Fibroblast of skin of left biceps (primary cell): ENCODE data around the gene MALL.
"Not testable (repeated sequence)": the region's sequence is repeated elsewhere in the genome, so short reads cannot be mapped to it uniquely, and the experiment has no call there.

Source experiments
- DNase-seq, 2 experiments: peaks; one replicate each; pipeline ENCODE4 v3.0.0-alpha.2; 2013; ENCODE audit warnings: low read depth in 2 of 2

The MALL gene

DNA sequence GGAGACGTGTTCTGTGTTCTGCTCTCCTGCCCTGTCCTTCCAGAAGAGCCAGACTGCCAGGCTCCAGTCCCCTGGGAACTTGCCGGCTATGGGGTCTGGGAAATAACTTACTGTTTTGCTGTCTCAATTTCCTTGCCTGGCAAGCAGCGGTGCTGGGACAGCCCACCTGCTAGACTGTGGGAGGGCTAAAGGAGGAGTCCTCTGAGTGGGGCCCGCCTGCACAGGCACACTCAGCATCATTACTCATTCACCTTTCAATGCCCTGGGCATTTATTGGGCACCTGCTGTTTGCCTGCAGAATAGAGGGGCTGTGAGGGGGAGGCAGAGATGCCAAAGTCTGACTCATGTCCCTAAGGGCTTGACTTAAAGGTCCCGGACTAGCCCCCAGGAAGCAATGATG, 65.4 kb downstream of the MALL start:
- not testable (repeated sequence) for DNase-seq

DNA sequence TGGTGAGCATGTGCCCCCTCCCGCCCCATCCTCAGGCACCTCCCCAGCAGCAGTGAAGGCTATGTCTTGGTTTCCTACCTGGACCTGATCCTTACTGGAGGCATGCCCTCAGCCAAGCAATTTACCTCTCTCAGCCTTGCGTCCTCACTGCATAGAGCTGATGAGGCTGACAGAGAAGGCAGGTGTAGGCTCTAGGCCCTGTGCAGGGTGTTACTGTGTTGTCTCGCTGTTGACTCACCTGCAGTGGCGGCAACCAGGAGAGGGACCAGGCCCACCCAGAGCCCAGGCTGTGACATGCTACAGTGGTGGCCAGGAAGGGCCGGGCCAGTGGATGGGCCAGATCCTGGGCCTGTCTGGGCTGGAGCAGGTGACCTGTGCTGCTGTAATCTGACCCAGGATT, 65.9 kb downstream of the MALL start:
- DNase-seq: not testable (repeated sequence)

DNA sequence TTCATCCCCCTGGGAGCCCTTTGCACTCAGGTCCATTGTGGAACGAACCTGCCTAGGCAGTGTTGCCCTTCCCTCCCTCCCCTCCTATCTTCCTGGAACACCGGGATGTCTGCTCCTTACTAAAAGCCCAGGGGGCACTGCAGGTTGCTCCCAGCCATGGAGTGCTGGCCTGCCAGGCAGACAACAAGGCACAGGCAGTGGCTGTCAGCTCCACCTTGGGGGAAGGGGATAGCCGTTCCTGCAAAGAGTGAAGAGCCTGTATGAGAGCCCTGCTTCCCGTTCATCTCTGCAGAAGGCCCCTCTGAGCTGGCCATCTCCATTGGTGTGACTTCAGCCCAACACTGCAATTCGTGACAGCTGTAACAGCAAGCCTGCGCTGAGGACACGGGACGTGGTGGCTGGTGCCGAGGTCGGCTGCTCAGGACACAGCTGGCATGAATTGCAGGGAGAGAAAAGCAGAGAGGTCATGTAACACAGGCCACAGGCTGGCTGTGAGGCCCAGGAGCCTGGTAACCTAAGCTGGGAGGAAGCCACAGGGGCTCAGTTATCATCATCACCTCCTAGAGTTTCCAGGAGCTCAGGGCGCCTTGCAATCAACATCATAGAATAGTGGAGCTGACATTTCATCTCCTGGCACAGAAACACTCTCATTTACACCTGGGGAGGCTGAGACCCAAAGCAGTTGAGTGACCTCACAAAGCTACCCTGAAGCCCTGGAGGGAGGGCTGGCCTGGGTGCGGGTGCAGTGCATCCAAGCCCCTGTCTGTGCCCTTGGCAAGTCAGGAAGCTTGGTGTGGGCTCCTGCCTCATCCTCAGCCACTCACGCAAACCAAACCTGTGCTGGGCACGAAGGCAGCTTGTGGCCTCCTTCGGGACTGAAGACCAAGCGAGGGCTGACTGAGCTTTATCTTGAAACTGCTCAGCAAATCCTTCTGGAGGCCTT, 67.1 kb downstream of the MALL start:
- not testable (repeated sequence) for DNase-seq

- DNase-seq: not testable (repeated sequence)
Observed at GRCh38 chr2:110047225-110047624, 68.4 kb downstream of the MALL start.

DNA sequence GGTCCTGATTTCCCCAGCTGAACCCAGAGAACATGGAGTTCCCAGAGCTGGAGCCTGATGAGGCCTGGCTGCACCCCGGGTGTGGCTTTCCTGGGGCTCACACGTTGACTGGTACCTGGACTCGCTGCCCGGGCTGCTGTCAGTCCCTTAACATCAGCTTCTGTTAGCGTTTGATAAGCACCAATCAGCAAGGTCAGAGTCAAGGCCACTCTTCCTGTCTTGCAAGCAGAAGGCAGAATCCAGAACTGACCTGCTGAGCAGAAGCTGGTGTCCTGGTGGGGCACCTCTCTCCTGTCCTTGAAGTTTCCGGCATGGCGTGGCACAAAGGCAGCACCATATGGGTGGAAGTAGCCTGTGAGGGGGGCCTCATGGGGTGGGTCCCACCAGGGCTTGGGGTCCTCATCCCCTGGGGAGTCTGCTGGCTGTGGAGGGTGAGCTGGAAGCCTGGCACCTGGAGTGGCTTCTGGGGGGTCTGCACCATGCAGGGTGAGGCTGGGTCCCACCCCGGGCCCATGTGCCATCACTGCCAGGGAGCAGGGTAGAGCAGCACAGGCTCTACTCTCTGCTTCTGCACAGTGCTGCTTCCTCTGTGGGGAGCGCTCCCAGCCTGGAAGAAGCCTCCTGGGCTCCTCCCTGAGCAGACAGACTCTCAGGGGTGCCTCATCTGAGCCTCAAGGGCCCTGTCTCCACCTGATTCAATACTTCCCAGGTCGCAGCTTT, 73.5 kb downstream of the MALL start:
- DNase-seq: not testable (repeated sequence)

DNA sequence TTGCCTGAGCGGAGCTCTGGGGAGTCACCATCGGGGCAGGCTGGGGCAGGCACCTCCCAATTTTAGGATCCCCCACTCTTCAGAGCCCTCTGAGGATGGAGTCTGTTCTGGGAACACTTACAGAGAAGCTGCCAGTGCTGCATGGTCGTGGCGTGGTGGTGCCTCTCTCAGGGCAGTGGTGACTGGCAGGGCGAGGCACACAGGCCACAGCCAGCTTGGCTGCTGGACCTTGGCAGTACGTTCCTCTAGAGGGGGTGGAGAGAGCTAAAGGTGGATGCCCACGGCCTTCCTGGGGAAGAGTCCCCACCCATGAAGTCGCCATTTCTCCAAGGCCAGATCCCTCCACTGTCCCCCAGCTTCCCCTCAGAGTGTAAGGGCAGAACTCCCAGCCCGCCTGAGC, 78.3 kb downstream of the MALL start:
- DNase-seq: not testable (repeated sequence)

DNA sequence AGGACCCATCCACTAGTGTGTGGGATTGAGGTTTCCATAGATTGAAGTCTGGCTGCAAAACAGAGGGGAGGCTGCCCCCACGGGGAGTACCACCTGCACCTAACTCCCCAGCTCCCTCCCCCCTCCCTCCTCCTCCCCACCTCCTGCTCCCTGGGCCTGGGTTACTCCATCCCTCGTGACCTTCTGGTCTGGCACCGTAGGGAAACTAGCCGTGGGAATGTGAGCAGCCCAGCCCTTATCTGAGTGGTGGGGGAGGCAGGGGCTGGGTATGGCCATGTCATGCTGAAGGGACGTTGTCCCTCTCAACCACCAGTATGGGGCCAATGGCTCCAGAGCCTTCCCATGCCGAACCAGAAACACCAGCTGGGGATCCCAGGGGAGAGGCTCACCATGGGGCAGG, 80.2 kb downstream of the MALL start:
- not testable (repeated sequence) for DNase-seq

DNA sequence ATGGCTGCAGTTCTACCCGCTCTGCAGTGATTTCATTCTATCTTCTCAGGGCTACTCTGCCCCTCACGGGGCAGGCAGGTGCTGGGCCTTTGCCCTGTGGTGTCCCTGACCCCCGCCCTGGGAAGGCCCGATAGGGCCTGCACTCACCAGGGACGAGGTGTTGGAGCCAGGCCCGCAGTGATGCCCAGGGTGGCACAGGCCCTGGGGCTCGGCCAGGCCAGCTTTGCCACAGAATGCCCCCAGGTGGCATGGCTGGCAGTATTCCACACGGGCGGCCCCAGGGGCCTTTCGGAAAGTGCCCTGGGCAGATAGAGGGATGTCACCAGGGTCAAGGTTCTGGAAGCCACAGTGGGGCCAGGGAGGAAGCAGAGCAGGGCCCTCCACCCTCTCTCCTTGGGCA, 80.7 kb downstream of the MALL start:
- DNase-seq: not testable (repeated sequence)
